NCI-H2196 treated with DMSO at 0.1 percent for 48 hours (cell line): ENCODE measurements around the gene CFAP54.
"Not testable (repeated sequence)": the region's sequence is repeated elsewhere in the genome, so short reads cannot be mapped to it uniquely, and the experiment has no call there.

Experiments used
- DNase-seq: peaks from one replicate; lab custom pipeline; 2025; ENCODE audit not compliant: unreplicated experiment; lab: John Stamatoyannopoulos, UW

CFAP54 gene

GRCh38 chr12:96606134-96606533 lies 116.8 kb downstream of the CFAP54 start:
- DNase-seq, result no peak

DNA sequence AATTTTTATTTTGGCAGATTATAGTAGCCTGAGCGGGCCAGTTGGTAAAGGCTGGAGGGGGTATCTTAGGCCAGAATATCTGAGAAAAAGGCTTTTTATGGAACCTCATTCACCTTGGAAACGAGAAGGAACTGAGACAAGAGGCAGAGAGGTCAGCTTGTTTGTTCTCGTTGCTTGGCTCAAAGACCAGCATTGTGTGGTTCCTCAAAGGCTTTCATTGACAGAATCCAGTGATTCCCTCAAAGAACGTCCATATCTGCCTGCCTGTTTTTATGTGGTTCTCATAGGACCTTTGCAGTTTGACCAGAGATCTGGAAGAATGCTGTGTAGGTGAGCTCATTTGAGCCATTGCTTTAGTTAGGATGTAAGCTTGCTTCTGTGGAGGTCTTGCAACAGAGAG lies 117.3 kb downstream of the CFAP54 start:
- DNase-seq, result no peak

DNA sequence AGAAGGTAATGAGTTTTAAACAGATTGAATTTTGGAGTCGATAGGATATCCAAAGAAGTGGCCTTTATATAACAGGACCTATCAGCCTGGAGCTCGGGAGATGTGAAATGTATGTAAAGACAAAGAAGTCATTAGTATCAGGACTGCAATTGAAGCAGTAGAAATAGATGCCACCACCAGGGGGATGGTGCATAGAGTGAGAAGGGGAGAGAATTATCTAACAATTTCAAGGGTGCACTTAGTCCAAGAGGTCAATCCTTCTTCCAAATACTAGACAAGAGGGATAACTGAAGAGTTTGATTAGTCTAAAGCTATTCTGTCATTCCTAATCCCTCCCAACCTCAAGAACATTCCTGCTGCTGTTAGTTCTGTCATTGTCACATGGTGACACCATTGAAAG lies 127.8 kb downstream of the CFAP54 start:
- DNase-seq, result no peak

GRCh38 chr12:96623155-96623554 lies 133.8 kb downstream of the CFAP54 start:
- no peak for DNase-seq

DNA sequence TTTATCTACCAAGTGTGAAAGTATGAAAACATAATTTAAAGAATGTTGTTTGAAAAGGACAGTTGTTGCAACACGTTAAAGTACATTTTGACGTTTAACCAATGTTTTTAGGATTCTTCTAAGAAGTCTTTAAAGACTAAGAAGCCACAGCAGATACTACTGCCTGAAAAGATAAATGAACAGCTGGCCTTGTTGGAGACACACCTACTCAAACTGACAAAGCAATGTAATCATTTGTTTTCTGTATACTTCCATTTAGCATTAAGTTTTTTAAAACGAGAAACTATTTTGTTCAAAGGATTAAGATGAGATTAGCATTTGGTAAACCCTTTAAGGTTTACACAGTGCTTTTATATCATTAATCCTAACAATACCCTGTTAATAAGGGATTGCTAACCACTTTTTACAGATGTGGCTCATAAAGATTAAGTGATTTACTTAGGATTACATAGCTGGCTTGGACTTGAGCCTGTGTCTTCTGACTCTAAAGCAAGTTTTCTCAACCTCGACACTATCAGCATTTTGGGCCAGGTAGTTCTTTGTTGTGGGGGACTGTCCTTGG lies 134.4 kb downstream of the CFAP54 start:
- DNase-seq, result no peak

DNA sequence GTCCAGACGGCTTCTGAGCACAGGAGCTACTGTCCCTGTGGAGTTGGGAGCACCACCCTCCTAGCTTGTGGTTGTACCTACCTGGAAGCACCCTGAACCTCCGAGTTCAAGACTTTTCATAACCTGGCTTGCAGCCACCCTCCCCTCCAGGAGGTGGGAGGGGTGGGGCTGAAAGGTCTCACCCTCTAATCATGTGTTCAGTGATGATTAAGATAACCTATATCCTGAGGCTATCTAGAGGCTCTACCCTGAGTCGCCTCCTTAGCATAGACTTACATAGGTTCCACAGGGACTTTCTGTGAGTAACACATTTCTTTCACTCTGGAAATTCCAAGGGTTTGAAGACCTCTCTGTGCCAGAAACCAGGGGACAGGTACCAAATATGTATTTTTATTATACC lies 146.5 kb downstream of the CFAP54 start:
- no peak for DNase-seq

DNA sequence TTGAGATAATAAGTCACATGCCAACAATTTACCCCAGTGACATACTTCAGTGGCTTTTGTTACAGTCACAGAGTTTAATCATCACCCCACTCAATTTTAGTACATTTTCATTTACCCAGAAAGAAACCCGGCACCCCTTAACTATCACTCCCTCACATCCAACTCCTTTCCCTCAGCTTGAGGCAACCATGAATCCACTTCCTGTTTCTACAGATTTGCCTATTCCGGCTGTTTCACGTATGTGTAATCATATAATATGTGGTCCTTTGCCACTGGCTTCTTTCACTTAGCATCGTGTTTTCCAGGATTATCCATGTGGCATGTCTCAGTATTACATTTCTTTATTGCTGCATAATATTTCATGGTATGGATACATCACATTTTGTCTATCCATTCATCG lies 147.5 kb downstream of the CFAP54 start:
- no peak for DNase-seq

DNA sequence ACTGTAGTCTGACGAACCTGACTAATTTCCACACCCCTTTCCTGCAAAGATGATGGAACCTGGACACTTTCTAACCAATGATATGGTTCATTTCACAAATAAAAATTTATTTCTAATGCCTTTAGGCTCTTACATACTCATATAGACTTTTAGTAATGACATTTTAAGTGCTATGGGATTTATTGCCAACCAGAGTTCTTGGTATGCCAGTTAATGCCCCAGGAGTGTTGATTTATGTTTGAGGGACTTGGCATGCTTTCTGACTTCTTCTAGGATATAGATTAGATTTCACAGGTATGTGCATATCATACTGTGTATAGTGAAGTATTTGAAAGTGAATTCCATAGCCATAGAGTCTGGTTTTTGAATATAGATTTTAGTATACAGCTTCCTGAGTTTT lies 159.5 kb downstream of the CFAP54 start:
- no peak for DNase-seq

DNA sequence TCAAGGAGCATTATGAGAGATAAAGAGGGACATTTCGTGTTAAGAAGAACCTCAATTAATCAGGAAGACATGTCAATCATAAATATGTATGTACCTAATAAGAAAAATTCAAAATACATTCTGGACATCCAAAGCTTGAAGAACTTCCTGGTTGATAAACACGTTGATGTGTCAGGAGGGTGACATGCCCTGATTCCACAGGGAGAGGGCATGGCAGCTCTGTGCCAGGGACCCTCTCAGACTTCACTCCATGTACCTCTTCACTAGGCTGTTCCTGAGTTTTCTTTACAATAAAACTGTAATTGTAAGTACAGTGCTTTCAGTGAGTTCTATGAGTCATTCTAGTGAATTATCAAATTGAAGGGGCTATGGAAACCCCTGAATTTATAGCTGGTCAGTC lies 163.5 kb downstream of the CFAP54 start:
- no peak for DNase-seq

DNA sequence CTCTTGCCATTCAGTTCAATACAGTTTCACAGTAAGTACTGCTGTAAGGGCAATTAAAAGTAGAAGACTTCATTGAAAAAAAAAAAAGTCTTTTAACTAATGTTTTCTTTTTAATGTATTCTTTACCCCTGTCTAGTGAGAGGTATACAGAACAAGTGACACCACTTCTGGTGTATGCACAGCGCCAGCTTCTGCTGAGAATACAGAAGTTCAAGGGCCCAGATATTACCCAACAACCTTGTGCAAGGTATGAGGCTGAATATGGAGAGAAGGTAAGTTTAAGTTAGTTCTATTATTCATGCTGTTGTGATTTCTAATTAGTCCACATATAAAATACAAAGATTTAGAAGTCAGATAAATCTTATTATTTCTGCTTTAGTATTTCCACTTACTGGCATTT lies 168.7 kb downstream of the CFAP54 start:
- DNase-seq, result no peak

GRCh38 chr12:96669786-96670185 lies 180.4 kb downstream of the CFAP54 start:
- DNase-seq, result no peak

DNA sequence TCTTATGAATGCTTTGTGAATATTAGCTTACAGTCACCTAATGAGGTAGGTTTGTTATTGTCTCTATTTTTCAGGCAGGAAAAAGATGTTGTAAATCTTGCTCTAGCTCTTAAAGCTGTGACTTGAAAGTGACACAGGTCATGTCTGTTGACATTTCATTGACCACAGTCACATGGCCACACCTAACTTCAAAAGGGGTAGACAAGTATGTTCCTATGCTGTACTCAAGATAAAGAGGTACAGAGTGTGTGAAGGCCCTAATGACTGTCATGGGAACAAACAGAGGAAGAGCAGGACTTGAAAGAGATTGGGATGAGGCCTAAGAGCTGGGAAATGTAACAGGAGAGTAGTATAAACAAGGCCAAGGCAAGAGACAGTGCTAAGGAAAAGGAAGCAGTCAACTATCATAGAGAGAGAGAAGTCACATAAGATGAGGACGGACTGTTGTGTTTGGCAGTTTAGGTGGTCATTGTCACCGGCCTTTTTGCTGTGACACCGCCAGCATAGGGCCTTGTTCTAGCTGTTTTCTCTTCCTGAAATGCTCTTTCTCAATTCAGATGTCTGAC lies 181.0 kb downstream of the CFAP54 start:
- no peak for DNase-seq

DNA sequence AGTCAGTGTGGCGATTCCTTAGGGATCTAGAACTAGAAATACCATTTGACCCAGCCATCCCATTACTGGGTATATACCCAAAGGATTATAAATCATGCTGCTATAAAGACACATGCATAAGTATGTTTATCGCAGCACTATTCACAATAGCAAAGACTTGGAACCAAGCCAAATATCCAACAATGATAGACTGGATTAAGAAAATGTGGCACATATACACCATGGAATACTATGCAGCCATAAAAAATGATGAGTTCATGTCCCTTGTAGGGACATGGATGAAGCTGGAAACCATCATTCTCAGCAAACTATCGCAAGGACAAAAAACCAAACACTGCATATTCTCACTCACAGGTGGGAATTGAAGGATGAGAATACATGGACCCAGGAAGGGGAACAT lies 186.1 kb downstream of the CFAP54 start:
- DNase-seq, result not testable (repeated sequence)

DNA sequence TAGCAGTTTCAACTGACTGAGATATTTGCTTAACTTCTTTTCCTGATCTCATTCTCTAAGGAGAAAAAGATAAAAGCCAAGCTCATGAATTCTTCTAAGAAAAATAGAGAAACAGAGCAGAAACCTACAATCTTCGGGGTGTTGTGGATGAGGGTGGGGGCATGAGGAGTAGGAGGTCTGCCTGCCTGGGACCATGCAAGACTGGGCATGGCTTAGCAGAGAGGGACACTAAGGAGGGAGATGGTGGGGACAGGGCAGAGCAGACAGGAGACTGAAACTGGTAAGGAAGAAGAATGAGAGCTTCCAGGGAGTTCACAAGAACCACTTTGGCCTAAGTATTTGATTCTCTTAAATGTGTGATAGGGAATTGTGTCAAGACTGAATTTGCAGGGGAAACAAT lies 188.0 kb downstream of the CFAP54 start:
- no peak for DNase-seq

- no peak for DNase-seq
Observed at GRCh38 chr12:96687719-96688118, 198.3 kb downstream of the CFAP54 start.

GRCh38 chr12:96698521-96698920 lies 209.1 kb downstream of the CFAP54 start:
- no peak for DNase-seq

DNA sequence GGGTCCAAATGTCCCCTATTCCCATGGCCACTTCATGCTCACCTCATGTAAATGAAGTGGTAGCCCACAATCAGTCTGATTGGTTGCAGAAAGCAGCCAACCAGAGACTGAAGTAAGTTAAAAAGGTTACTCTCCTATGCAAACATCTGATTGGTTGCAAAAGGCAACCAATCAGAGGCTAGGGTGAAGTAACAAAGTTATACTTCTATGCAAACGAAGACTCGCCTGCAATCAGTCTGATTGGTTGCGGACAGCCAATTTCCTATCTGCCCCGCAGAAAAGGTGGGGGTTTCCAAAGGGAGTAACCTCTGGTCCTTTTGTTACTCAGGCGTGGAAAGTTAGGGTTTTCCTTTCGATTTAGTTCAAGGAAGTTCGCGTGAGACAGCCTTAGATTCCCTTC lies 209.6 kb downstream of the CFAP54 start:
- DNase-seq, result no peak

- DNase-seq, result no peak
Observed at GRCh38 chr12:96701856-96702255, 212.5 kb downstream of the CFAP54 start.

DNA sequence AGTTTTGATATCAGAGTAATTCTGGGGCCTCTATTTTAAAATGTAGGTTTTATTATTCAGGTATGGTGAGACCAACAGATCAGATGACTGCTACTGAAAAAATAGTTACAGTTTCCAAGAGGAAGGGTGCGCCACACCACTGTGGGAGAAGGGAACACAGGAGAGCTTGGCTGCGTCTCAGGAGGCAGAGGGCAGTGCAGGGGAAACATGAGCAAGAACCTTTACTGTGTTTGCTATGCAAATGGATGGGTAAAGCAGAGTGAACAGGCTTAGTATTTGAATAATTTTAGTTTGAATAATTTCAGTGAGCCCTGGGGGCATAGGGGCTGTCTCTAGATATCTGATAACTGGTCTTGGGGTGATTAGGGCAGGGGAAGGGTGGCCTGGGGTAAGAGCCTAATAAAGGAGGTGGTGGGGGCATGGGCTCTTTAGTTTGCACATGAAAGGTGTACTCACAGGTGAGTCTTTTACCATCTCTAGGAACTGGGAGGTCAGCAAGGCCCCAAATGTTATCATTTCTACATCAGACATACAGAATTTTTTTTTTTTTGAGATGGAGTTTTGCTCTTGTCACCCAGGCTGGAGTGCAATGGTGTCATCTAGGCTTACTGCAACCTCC lies 220.9 kb downstream of the CFAP54 start:
- DNase-seq, result peak; percentile 19

- no peak for DNase-seq
Observed at GRCh38 chr12:96711364-96711763, 222.0 kb downstream of the CFAP54 start.

DNA sequence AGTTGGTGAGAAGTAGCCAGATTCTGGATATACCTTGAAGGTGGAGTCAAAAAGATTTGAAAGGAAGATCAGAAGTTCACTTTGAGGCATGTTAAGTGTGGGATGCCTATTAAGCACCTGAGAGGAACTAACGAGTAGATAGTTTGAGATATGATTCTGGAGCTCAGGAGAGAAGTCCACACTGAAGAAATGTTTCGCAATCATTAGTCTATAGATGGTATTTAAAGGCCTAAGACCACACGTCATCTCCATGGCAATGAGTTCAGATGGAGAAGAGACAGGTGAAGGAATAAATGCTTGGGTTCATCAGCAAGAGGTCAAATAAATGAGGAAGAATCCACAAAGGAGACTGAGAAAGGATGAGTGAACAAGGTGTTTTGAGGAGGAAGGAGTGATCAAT lies 224.8 kb downstream of the CFAP54 start:
- DNase-seq, result no peak

- DNase-seq, result no peak
Observed at GRCh38 chr12:96719660-96720362, 230.4 kb downstream of the CFAP54 start.
